Measurements from ENCODE around the gene C5AR2.

DNA sequence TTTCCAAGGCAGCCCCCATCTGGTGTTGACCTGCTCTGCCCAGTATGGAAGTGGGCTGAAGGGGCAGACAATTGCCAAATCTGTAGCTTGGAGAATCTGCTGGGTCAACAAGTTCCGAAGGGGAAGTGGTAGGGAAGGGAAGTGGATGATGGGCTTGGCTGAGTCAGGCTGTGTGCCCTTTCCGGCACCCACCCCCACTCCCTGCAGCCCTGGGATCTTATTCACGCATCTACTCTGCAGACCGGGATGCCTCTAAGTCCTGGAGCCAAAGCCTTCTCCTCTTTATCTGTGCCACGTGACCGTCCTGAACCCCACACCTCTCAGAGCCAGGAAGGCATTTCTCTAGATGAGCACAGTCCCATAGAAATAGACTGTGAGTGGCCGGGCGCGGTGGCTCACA, 7.5 kb upstream of the C5AR2 start:
- TF ChIP-seq EZH2 (IDR thresholded peaks at IDR 0.05; ENCODE audit: borderline replicate concordance, low read length) (no peak), CTCF (IDR thresholded peaks at IDR 0.05; ENCODE audit: low read length) (no peak)

Data from OCI-LY1 (cell line).